ENCODE data around the gene MED1.
"Not testable (repeated sequence)": the region's sequence is repeated elsewhere in the genome, so short reads cannot be mapped to it uniquely, and the experiment has no call there.

The MED1 gene

DNA sequence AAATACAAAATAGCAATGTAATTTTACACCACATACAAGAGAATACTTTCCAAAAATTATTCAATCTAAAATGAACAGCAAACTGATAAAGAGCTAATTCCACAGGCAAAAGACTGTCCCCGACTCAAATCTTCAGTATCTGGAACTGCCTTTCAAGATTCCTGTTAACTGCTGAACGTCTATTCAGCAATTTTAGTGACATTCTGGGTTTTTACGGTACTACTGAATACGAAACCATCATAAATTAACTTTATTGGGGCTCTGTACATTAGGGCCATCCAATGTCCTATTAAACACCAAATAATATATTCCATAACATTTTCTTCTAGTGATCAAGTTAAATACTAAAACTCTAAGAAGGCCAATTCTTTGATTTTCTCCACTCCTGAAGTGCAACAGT, 51.3 kb downstream of the MED1 start:
- no peak overlapping the region for H3K27ac ChIP-seq
- TF ChIP-seq, protein P1, sequence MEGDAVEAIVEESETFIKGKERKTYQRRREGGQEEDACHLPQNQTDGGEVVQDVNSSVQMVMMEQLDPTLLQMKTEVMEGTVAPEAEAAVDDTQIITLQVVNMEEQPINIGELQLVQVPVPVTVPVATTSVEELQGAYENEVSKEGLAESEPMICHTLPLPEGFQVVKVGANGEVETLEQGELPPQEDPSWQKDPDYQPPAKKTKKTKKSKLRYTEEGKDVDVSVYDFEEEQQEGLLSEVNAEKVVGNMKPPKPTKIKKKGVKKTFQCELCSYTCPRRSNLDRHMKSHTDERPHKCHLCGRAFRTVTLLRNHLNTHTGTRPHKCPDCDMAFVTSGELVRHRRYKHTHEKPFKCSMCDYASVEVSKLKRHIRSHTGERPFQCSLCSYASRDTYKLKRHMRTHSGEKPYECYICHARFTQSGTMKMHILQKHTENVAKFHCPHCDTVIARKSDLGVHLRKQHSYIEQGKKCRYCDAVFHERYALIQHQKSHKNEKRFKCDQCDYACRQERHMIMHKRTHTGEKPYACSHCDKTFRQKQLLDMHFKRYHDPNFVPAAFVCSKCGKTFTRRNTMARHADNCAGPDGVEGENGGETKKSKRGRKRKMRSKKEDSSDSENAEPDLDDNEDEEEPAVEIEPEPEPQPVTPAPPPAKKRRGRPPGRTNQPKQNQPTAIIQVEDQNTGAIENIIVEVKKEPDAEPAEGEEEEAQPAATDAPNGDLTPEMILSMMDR (IDR thresholded peaks at IDR 0.05): no peak
- no peak for TF ChIP-seq ZFX (IDR thresholded peaks at IDR 0.05; ENCODE audit: borderline replicate concordance)

DNA sequence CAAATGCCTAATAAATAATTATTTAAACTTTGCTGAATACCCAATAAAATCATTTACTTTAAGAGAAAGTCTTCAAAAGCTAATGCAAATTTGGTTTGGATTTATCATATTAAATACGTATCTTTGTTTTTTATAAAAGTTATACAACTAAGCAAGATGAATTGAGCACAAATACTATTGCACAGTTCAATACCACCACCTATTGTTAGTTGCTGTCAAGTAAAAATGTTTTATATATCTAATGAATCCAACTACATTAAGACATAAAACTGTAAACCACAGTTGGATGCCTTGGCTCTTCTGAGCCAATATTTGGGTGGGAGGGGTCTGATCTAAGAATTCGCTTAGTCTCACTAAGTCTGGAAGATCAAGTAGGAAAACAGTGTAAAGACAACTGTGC, 57.3 kb downstream of the MED1 start:
- H3K27ac ChIP-seq: no peak overlapping the region
- TF ChIP-seq ZFX (IDR thresholded peaks at IDR 0.05; ENCODE audit: borderline replicate concordance): no peak
- TF ChIP-seq, protein P1 (IDR thresholded peaks at IDR 0.05): no peak

DNA sequence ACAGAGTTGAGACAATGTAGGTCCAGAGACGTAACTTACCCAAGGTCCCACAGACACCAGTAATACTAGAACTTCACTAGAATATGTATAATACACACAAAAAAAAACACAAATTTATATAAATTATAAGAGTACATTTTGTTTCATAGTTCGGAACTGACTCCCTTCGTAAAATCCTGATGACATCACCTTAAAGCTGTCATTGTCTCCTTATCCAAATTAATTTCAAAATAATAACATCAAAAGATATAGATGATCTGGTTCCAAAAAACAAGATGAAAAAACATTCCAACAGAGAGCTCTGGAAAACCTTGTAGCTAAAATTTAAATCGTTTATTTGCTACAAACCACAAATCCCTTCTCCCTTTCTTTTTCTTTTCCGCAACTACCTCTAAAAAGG, 59.6 kb downstream of the MED1 start:
- no peak overlapping the region for H3K27ac ChIP-seq
- TF ChIP-seq, protein P1 (IDR thresholded peaks at IDR 0.05): no peak
- TF ChIP-seq ZFX (IDR thresholded peaks at IDR 0.05; ENCODE audit: borderline replicate concordance): no peak

DNA sequence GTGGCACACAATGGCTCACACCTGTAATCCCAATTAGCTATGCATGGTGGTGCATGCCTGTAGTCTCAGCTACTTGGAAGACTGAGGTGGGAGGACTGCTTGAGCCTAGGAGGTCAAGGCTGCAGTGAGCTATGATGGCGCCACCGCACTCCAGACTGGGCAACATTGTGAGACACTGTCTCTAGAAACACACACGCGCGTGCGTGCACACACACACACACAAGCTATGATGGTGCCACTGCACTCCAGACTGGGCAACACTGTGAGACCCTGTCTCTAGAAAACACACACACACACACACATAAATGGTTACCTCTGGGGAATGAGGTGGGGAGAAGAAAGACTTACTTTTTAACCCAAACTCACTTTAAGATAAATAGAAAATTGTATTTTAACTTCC, 66.0 kb downstream of the MED1 start:
- no peak overlapping the region for H3K27ac ChIP-seq
- TF ChIP-seq, protein P1 (IDR thresholded peaks at IDR 0.05): no peak
- TF ChIP-seq ZFX (IDR thresholded peaks at IDR 0.05; ENCODE audit: borderline replicate concordance): no peak

DNA sequence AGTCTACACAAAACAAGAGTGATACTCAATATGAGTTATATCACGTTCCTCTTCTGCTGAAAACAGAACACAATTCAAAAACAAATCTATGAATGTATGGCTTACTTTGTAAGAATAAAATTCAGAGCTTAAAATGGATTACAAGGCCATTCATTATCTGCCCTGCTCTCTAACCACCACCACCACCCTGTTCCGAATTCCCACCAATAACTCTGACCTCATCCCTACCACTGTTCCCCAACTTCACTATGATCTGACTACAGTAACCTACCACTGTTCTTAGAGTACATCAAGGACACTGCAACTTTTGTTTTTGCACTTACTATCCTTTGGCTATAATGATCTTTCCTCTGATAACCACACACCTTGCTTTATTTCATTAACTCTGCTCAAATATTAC, 70.9 kb downstream of the MED1 start:
- TF ChIP-seq ZFX (IDR thresholded peaks at IDR 0.05; ENCODE audit: borderline replicate concordance): no peak
- TF ChIP-seq, protein P1 (IDR thresholded peaks at IDR 0.05): no peak
- H3K27ac ChIP-seq: no peak overlapping the region

DNA sequence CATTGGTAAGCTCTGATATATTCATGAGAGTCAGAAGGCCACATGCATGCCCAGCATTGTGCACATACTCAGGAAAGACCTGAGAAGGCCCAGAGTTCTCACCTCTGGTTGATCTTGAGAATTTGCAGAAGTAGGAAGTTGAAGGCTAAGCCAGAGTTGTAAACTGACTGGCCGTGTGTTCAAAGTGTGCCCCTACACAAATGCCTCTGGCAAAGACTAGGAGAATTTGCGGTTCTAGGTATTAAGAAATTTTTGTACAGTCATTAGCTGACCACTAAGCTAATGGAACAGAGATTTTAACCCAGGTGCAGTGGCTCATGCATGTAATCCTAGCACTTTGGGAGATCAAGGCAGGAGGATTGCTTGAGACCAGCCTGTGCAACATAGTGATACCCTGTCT, 74.6 kb downstream of the MED1 start:
- TF ChIP-seq ZFX (IDR thresholded peaks at IDR 0.05; ENCODE audit: borderline replicate concordance): no peak
- TF ChIP-seq, protein P1 (IDR thresholded peaks at IDR 0.05): no peak
- no peak overlapping the region for H3K27ac ChIP-seq

DNA sequence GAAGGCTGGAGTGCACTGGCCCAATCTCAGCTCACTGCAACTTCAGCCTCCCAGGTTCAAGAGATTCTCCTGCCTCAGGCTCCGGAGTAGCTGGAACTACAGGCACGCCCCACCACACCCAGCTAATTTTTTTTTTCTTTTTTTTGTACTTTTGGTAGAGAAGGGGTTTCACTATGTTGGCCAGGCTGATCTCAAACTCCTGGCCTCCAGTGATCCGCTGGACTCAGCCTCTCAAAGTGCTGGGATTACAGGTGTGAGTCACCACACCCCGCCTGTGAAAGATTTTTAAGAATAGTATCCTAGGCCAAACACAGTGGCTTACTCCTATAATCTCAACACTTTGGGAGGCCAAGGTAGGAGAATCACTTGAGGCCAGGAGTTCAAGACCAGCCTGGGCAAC, 83.3 kb downstream of the MED1 start:
- H3K27ac ChIP-seq: not testable (repeated sequence)

DNA sequence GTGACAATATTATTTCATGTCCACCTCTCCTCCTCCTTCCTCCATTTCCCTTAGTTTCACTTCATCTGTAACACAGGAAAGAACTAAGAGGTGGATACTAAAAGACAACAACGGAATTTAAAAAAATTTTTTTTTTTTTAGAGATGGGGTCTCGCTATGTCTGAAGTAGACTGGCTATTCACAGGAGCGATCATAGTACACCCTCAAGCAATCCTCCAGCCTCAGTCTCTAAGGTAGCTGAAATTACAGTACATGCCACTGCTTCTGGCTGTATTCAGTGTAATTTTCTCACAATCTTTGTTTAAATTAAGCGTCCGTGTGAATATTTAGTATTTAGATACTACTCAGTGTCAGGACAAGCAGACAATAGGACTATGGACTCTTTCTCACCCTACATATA, 85.2 kb downstream of the MED1 start:
- no peak for TF ChIP-seq ZFX (IDR thresholded peaks at IDR 0.05; ENCODE audit: borderline replicate concordance)
- TF ChIP-seq, protein P1 (IDR thresholded peaks at IDR 0.05): no peak
- no peak overlapping the region for H3K27ac ChIP-seq

Data from 22Rv1 (cell line).